Left lung (tissue), 10 donors: Measurements from ENCODE around the gene SLC2A4. TPM values are rescaled to one million over a fixed set of nuclear protein-coding genes. Genes with fewer than 3 reads are reported as not detected.

Experiments
- ATAC-seq: fragments of 200-7000 bp; cut with Tn5 transposase; one replicate; pipeline ENCODE4 v1.9.1; 2020; ENCODE audit warnings: moderate library complexity
- DNase-seq, 4 donors: peaks; one replicate each; pipeline ENCODE4 v3.0.0-alpha.2; 2013 to 2020
- H3K27ac ChIP-seq, 2 donors: fragments of 200-600 bp; sonication (generic) in 1 of 2; one replicate each; pipeline versions ENCODE4 v1.5.0 to v1.8.0; 2020 to 2021
- H3K27me3 ChIP-seq, 2 donors: fragments of 200-600 bp; sonication (generic) in 1 of 2; one replicate each; pipeline versions ENCODE4 v1.5.0 to v1.8.0; 2020 to 2021
- H3K36me3 ChIP-seq, 2 donors: fragments of 200-600 bp; sonication (generic) in 1 of 2; one replicate each; pipeline versions ENCODE4 v1.5.0 to v1.8.0; 2020 to 2021
- H3K4me1 ChIP-seq, 2 donors: fragments of 200-600 bp; one replicate each; pipeline ENCODE4 v1.8.0; 2021
- H3K4me3 ChIP-seq, 2 donors: fragments of 200-600 bp; sonication (generic) in 1 of 2; one replicate each; pipeline versions ENCODE4 v1.5.0 to v1.8.0; 2020 to 2021; ENCODE audit warnings: mild to moderate bottlenecking in 1 of 2
- H3K9me3 ChIP-seq, 2 donors: fragments of 200-600 bp; sonication (generic) in 1 of 2; one replicate each; pipeline versions ENCODE4 v1.5.0 to v1.8.0; 2020 to 2021
- CTCF ChIP-seq, 2 donors: fragments of 200-600 bp; sonication (generic) in 1 of 2; IDR thresholded peaks; one replicate each; pipeline versions ENCODE4 v1.5.0 to v1.8.0; 2021; ENCODE audit warnings: antibody characterized with exemption in 2 of 2
- intact Hi-C, 2 donors: fragments of 100-400 bp; cut with DNase I; formaldehyde crosslinking; loops; one replicate each; pipeline versions ENCODE4 v1.11.2 to v1.14.2; 2022
- polyA plus RNA-seq, 6 donors: library from polyadenylated mRNA; unstranded; fragments of 120-200 nt; gene quantifications; one replicate each; pipeline ENCODE4 v1.2.1, GENCODE V29; 2013; ENCODE audit not compliant: insufficient read length in 6 of 6
- total RNA-seq, 2 donors: library from RNA; stranded (reverse); fragmentation: NEBNext Ultra II Directional; extraction: Animal tissue kit (Norgen Biotek cat#: 25700); gene quantifications; one replicate each; pipeline ENCODE4 v1.2.1, GENCODE V29; 2021
- donor health status: DM: no; HTN: yes; CAD: no.
- donor health status: DM: no; HTN: no; CAD: no.

SLC2A4 gene
- total and polyA plus RNA-seq, 8 donors = 0.60 to 1.5 (median 1.1) TPM

GRCh38 chr17:7266784-7267183, 14.7 kb upstream of the SLC2A4 start:
- no peak for TF ChIP-seq CTCF (IDR thresholded peaks at IDR 0.05)
- intact Hi-C loops = no loop called here
- Histone ChIP-seq H3K4me1 (peaks cover 3 to 21% of the 10 kb centered on the region in 2 donors), H3K27ac (no peak overlapping the region), H3K36me3 (no peaks in the 10 kb centered on the region), H3K27me3 (peaks cover 9 to 43% of the 10 kb centered on the region in 2 donors), H3K9me3 (no peaks in the 10 kb centered on the region), H3K4me3 (no peak overlapping the region)
- DNase-seq (no peak), ATAC-seq (no peak)

GRCh38 chr17:7279448-7279847, 2.1 kb upstream of the SLC2A4 start:
- Histone ChIP-seq H3K27ac (no peak overlapping the region), H3K27me3 (peaks cover 0 to 36% of the 10 kb centered on the region in 2 donors), H3K4me1 (peaks cover 17 to 24% of the 10 kb centered on the region in 2 donors), H3K4me3 (no peak overlapping the region), H3K9me3 (no peaks in the 10 kb centered on the region), H3K36me3 (no peaks in the 10 kb centered on the region)
- TF ChIP-seq CTCF (IDR thresholded peaks at IDR 0.05) = no peak
- DNase-seq (no peak), ATAC-seq (no peak)
- intact Hi-C loops = no loop called here

- H3K36me3 ChIP-seq = no peaks in the 10 kb centered on the region
- no peaks in the 10 kb centered on the region for H3K9me3 ChIP-seq
- DNase-seq (peak; percentile 82 to 93 (median 86)), ATAC-seq (peak; percentile 93)
- intact Hi-C loops = no loop called here
- peak overlapping the region; percentile 31 to 46 for H3K4me3 ChIP-seq
- peaks cover 0 to 36% of the 10 kb centered on the region in 2 donors for H3K27me3 ChIP-seq
- H3K27ac ChIP-seq = peak overlapping the region; percentile 62 to 65
- peaks cover 17 to 24% of the 10 kb centered on the region in 2 donors for H3K4me1 ChIP-seq
- TF ChIP-seq CTCF (IDR thresholded peaks at IDR 0.05) = peak; percentile 95 to 96
These were observed 922 bp upstream of the SLC2A4 start for GRCh38 chr17:7280519-7281073.

- H3K4me1 ChIP-seq = peaks cover 17 to 24% of the 10 kb centered on the region in 2 donors
- H3K4me3 ChIP-seq = peak overlapping the region; percentile 31 to 46
- H3K36me3 ChIP-seq = no peaks in the 10 kb centered on the region
- peaks cover 0 to 45% of the 10 kb centered on the region in 2 donors for H3K27me3 ChIP-seq
- intact Hi-C loops = no loop called here
- H3K9me3 ChIP-seq = no peaks in the 10 kb centered on the region
- H3K27ac ChIP-seq = no peak overlapping the region
- TF ChIP-seq CTCF (IDR thresholded peaks at IDR 0.05) = no peak
- no peak for DNase-seq
- ATAC-seq = no peak
These were observed 634 bp downstream of the SLC2A4 start for GRCh38 chr17:7281953-7282751.

- Histone ChIP-seq H3K9me3 (no peaks in the 10 kb centered on the region), H3K27me3 (peaks cover 0 to 52% of the 10 kb centered on the region in 2 donors), H3K4me3 (no peak overlapping the region), H3K27ac (no peak overlapping the region), H3K4me1 (peaks cover 17 to 24% of the 10 kb centered on the region in 2 donors), H3K36me3 (no peaks in the 10 kb centered on the region)
- intact Hi-C loops = no loop called here
- no peak for TF ChIP-seq CTCF (IDR thresholded peaks at IDR 0.05)
- no peak for ATAC-seq
- no peak for DNase-seq
These were observed 1.3 kb downstream of the SLC2A4 start for GRCh38 chr17:7282752-7283321.
